NCI-H2196 treated with DMSO at 0.1 percent for 48 hours (cell line): ENCODE measurements around the gene PSPC1.
"Not testable (repeated sequence)": the region's sequence is repeated elsewhere in the genome, so short reads cannot be mapped to it uniquely, and the experiment has no call there.

ENCODE experiments used
- DNase-seq: peaks from one replicate; lab custom pipeline; 2025; ENCODE audit not compliant: unreplicated experiment; lab: John Stamatoyannopoulos, UW

PSPC1 gene

GRCh38 chr13:19766591-19766990 lies 16.2 kb downstream of the PSPC1 start:
- DNase-seq = no peak

GRCh38 chr13:19764237-19764636 lies 18.5 kb downstream of the PSPC1 start:
- no peak for DNase-seq

GRCh38 chr13:19763618-19764017 lies 19.1 kb downstream of the PSPC1 start:
- DNase-seq = no peak

- no peak for DNase-seq
Measured at GRCh38 chr13:19759669-19760068, 23.1 kb downstream of the PSPC1 start.

- DNase-seq = no peak
Measured at GRCh38 chr13:19742643-19743042, 40.1 kb downstream of the PSPC1 start.

- no peak for DNase-seq
Measured at GRCh38 chr13:19737844-19738557, 44.7 kb downstream of the PSPC1 start.

GRCh38 chr13:19726611-19727010 lies 56.1 kb downstream of the PSPC1 start:
- no peak for DNase-seq

GRCh38 chr13:19725320-19725719 lies 57.4 kb downstream of the PSPC1 start:
- no peak for DNase-seq

GRCh38 chr13:19720039-19720438 lies 62.7 kb downstream of the PSPC1 start:
- no peak for DNase-seq

- no peak for DNase-seq
Measured at GRCh38 chr13:19713186-19713965, 69.4 kb downstream of the PSPC1 start.

- DNase-seq = not testable (repeated sequence)
Measured at GRCh38 chr13:19709782-19710181, 73.0 kb downstream of the PSPC1 start.

- not testable (repeated sequence) for DNase-seq
Measured at GRCh38 chr13:19709039-19709438, 73.7 kb downstream of the PSPC1 start.

GRCh38 chr13:19704256-19704655 lies 78.5 kb downstream of the PSPC1 start:
- not testable (repeated sequence) for DNase-seq

GRCh38 chr13:19701619-19702018 lies 81.1 kb downstream of the PSPC1 start:
- not testable (repeated sequence) for DNase-seq

GRCh38 chr13:19700963-19701362 lies 81.8 kb downstream of the PSPC1 start:
- DNase-seq = not testable (repeated sequence)

- no peak for DNase-seq
Measured at GRCh38 chr13:19695829-19696228, 86.9 kb downstream of the PSPC1 start.

- DNase-seq = no peak
Measured at GRCh38 chr13:19695428-19695827, 87.3 kb downstream of the PSPC1 start.

GRCh38 chr13:19691447-19691846 lies 91.3 kb downstream of the PSPC1 start:
- not testable (repeated sequence) for DNase-seq

GRCh38 chr13:19685437-19685836 lies 97.3 kb downstream of the PSPC1 start:
- DNase-seq = no peak

GRCh38 chr13:19685034-19685433 lies 97.7 kb downstream of the PSPC1 start:
- no peak for DNase-seq

- no peak for DNase-seq
Measured at GRCh38 chr13:19681517-19681916, 101.2 kb downstream of the PSPC1 start.

- no peak for DNase-seq
Measured at GRCh38 chr13:19680751-19681150, 102.0 kb downstream of the PSPC1 start.
